Measurements from ENCODE around the gene ARHGAP40. TPM values are rescaled to one million over a fixed set of nuclear protein-coding genes. Genes with fewer than 3 reads are reported as not detected.
A peak's percentile ranks its signal among the peaks of the same experiment; 100 is the strongest.

Gene ARHGAP40
- total and polyA plus RNA-seq, 2 of the 13 experiments (the other 11 are each of a cell fraction or from before 2014, with no cell fraction given) = 0.75 to 2.1 TPM

DNA sequence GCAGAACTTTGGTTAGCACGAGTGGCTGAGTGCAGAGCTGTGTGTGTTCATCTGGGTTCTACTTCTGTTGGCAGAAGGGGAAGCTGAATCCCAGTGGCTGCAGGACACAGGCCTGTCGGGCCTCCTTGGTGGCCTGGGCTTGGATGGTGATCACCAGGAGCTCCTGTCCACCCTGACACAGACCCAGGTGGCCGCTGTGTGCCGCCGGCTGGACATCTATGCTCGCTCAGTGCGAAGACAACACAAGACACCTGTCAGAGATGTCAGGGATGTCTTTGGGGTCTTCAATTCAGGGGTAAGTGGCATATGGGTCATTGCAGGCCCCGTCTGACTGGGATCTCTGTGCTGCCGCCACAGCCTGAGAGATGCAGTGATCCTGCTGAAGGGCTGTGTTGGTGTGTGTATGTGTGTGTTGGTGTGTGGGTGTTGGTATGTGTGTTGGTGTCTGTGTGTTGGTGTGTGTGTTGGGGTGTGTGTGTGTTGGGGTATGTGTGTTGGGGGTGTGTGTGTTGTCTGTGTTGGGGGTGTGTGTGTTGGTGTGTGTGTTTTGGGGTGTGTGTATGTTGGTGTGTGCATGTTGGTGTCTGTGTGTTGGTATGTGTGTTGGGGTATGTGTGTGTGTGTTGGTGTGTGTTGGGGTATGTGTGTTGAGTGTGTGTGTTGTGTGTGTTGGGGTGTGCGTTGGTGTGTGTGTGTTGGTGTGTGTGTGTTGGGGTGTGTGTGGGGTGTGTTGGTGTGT is 25.5 kb downstream of the ARHGAP40 start (continued):
- no peak for TF ChIP-seq AFF4 (CRISPR knock-in tag; IDR thresholded peaks at IDR 0.05)
- no peak for TF ChIP-seq SALL1 (CRISPR knock-in tag; IDR thresholded peaks at IDR 0.05)
- peak; percentile 15; the same call in 1 of the 2 replicates for TF ChIP-seq LCORL (IDR thresholded peaks at IDR 0.05)
- TF ChIP-seq LCORL (CRISPR knock-in tag; IDR thresholded peaks at IDR 0.05) = no peak
- no peak for TF ChIP-seq MAZ (IDR thresholded peaks at IDR 0.05; ENCODE audit: borderline replicate concordance, low read depth, low read length)
- TF ChIP-seq MAZ (CRISPR knock-in tag; IDR thresholded peaks at IDR 0.05; ENCODE audit: low read depth) = no peak
- no peak for TF ChIP-seq CCAR2 (optimal IDR thresholded peaks at IDR 0.05; ENCODE audit: low read depth, low read length)
- TF ChIP-seq TBL1XR1 (IDR thresholded peaks at IDR 0.05; ENCODE audit: borderline replicate concordance, low read length, partially characterized antibody) = no peak
- TF ChIP-seq IRF9 (CRISPR knock-in tag; IDR thresholded peaks at IDR 0.05; ENCODE audit: borderline replicate concordance) = no peak
- TF ChIP-seq GATAD2A (CRISPR knock-in tag; IDR thresholded peaks at IDR 0.05) = no peak
- TF ChIP-seq, protein P1, sequence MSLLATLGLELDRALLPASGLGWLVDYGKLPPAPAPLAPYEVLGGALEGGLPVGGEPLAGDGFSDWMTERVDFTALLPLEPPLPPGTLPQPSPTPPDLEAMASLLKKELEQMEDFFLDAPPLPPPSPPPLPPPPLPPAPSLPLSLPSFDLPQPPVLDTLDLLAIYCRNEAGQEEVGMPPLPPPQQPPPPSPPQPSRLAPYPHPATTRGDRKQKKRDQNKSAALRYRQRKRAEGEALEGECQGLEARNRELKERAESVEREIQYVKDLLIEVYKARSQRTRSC (CRISPR knock-in tag; IDR thresholded peaks at IDR 0.05; ENCODE audit: low read depth) = no peak
- TF ChIP-seq JUNB (CRISPR knock-in tag; IDR thresholded peaks at IDR 0.05; ENCODE audit: borderline replicate concordance) = 0 out of 2 replicates have a peak, but pooled peaks have one; percentile 49
- no peak for TF ChIP-seq ERF (CRISPR knock-in tag; IDR thresholded peaks at IDR 0.05)
